Omental fat pad (tissue), 4 donors: ENCODE measurements around the gene RNFT2. TPM values are rescaled to one million over a fixed set of nuclear protein-coding genes. Genes with fewer than 3 reads are reported as not detected.

Source experiments
- ATAC-seq: fragments of 150-250 bp; one replicate; pipeline ENCODE4 v1.9.1; 2016; ENCODE audit warnings: mild to moderate bottlenecking, moderate library complexity; ENCODE audit not compliant: low FRiP score
- DNase-seq: peaks from one replicate; pipeline ENCODE4 v3.0.0-alpha.2; 2019; ENCODE audit warnings: low spot score
- CTCF ChIP-seq, 3 donors: fragments of 450-650 bp; IDR thresholded peaks; one replicate each; pipeline ENCODE4 v1.5.1; 2016 to 2017; ENCODE audit warnings: antibody characterized with exemption in 3 of 3, mild to moderate bottlenecking in 3 of 3, moderate library complexity in 2 of 3
- small RNA-seq: library from RNA; depleted of rRNA; stranded (forward); fragments of <200 nt; gene quantifications from one replicate; pipeline ENCODE3, GENCODE V24; 2016
- total RNA-seq, 4 donors: library from RNA; depleted of rRNA; stranded (reverse); fragments of >200 nt; gene quantifications; one replicate each; pipeline ENCODE4 v1.1.0, GENCODE V29; 2016

Gene RNFT2
- total RNA-seq, 4 donors from 2014 or later, result 0.37 to 2.5 (median 0.98) TPM

GRCh38 chr12:116901612-116902011, 163.5 kb downstream of the RNFT2 start:
- ATAC-seq (no peak), DNase-seq (no peak)
- no peak for TF ChIP-seq CTCF (IDR thresholded peaks at IDR 0.05)

Small RNA genes lying within 50 kb of the gene (small RNA-seq; reads per million reads assigned to genes)
- not detected for gene RNU6-558P

Other genes starting within 250 kb of the RNFT2 start
- 1 to 10 TPM in 2 of 4 donors, not detected in 2; 1.7 to 7.1 TPM for gene MAP1LC3B2, start 178.9 kb upstream of the RNFT2 start, total RNA-seq
- gene SPRING1, start 246 bp upstream of the RNFT2 start, total RNA-seq, result 10 to 100 TPM; 15.3 to 30.7 (median 22.0) TPM
- under 1 TPM in 1 of 4 donors, not detected in 3; 0.06 TPM for gene HRK, start 143.1 kb downstream of the RNFT2 start, total RNA-seq
- 10 to 100 TPM in 3 of 4 donors, 1 to 10 TPM in 1; 8.9 to 21.6 (median 12.2) TPM for gene FBXW8, start 172.6 kb downstream of the RNFT2 start, total RNA-seq